GM23338 (cell line): ENCODE data around the gene ABCA1.

Source experiments
- CREB1 ChIP-seq: fragments of 250-450 bp; sonication (Bioruptor Pico); IDR thresholded peaks from 2 replicates; pipeline ENCODE4 v1.5.0; 2020; ENCODE audit warnings: low read depth, mild to moderate bottlenecking, moderate library complexity
- EZH2 ChIP-seq: fragments of 200-600 bp; sonication (generic); IDR thresholded peaks from one replicate; pipeline ENCODE4 v1.8.0; 2017; ENCODE audit warnings: antibody characterized with exemption, mild to moderate bottlenecking, low read depth; ENCODE audit not compliant: unreplicated experiment
- EZH2phosphoT487 ChIP-seq: fragments of 200-600 bp; sonication (generic); IDR thresholded peaks from one replicate; pipeline ENCODE4 v1.8.1; 2018; ENCODE audit warnings: antibody characterized with exemption; ENCODE audit not compliant: unreplicated experiment
- JUNB ChIP-seq: IDR thresholded peaks from one replicate; pipeline ENCODE4 v1.6.1; 2016; ENCODE audit warnings: antibody characterized with exemption; ENCODE audit not compliant: unreplicated experiment
- NANOG ChIP-seq: IDR thresholded peaks from 2 replicates; pipeline ENCODE4 v1.6.1; 2016; ENCODE audit warnings: antibody characterized with exemption, borderline replicate concordance
- POLR2AphosphoS5 ChIP-seq: IDR thresholded peaks from 2 replicates; pipeline ENCODE4 v1.6.1; 2016; ENCODE audit warnings: antibody characterized with exemption, low read depth
- STAT1 ChIP-seq: IDR thresholded peaks from one replicate; pipeline ENCODE4 v1.6.1; 2016; ENCODE audit warnings: antibody characterized with exemption; ENCODE audit not compliant: unreplicated experiment
- ZNF114 ChIP-seq: fragments of 250-450 bp; sonication (Bioruptor Pico); IDR thresholded peaks from 2 replicates; pipeline ENCODE4 v1.5.0; 2020; ENCODE audit warnings: mild to moderate bottlenecking, moderate library complexity
- ZNF331 ChIP-seq: fragments of 250-450 bp; sonication (Bioruptor Pico); IDR thresholded peaks from 2 replicates; pipeline ENCODE4 v1.5.0; 2020; ENCODE audit warnings: low read depth, mild to moderate bottlenecking, moderate library complexity
- TF ChIP-seq, protein P1 (sequence below), 2 experiments: fragments of 200-600 bp in 1 of 2; sonication (generic) in 1 of 2; conservative IDR thresholded peaks; 2 replicates each; pipeline versions ENCODE4 v1.5.1 to v1.6.1; 2016 to 2017; ENCODE audit warnings: antibody characterized with exemption in 2 of 2, low read depth in 2 of 2, mild to moderate bottlenecking in 2 of 2, moderate library complexity in 1 of 2
- TF ChIP-seq, protein P2 (sequence below): IDR thresholded peaks from one replicate; pipeline ENCODE4 v1.6.1; 2018; ENCODE audit warnings: antibody characterized with exemption; ENCODE audit not compliant: unreplicated experiment
- TF ChIP-seq, protein P3 (sequence below): IDR thresholded peaks from 2 replicates; pipeline ENCODE4 v1.6.1; 2016; ENCODE audit warnings: antibody characterized with exemption
- TF ChIP-seq, protein P4 (sequence below): fragments of 250-450 bp; sonication (Bioruptor Pico); IDR thresholded peaks from 2 replicates; pipeline ENCODE4 v1.5.0; 2020; ENCODE audit warnings: mild to moderate bottlenecking, moderate library complexity

DNA sequence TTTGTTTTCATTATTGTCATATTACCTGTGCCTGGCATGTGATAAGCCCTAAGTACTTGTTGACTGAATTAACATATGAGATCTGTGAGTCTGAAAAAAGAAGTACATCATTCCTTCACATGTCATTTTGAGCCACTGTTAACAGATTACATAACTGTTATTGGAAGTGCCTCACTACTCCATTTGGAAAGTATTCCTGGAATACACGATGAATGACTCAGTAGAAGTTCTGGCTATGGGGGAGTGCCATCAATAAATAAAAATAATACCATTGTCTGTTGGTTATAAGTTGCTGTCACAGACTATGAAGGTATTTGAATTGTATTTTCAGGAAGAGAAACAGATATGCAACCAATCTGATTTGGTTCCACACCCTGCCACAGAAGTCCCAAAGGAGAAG lies 151.2 kb downstream of the ABCA1 start:
- TF ChIP-seq, protein P1, sequence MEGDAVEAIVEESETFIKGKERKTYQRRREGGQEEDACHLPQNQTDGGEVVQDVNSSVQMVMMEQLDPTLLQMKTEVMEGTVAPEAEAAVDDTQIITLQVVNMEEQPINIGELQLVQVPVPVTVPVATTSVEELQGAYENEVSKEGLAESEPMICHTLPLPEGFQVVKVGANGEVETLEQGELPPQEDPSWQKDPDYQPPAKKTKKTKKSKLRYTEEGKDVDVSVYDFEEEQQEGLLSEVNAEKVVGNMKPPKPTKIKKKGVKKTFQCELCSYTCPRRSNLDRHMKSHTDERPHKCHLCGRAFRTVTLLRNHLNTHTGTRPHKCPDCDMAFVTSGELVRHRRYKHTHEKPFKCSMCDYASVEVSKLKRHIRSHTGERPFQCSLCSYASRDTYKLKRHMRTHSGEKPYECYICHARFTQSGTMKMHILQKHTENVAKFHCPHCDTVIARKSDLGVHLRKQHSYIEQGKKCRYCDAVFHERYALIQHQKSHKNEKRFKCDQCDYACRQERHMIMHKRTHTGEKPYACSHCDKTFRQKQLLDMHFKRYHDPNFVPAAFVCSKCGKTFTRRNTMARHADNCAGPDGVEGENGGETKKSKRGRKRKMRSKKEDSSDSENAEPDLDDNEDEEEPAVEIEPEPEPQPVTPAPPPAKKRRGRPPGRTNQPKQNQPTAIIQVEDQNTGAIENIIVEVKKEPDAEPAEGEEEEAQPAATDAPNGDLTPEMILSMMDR (conservative IDR thresholded peaks at IDR 0.05; ENCODE audit: low read depth in 2 of 2): no peak
- TF ChIP-seq JUNB (no peak), NANOG (no peak), EZH2 (no peak), POLR2AphosphoS5 (no peak), EZH2phosphoT487 (no peak), ZNF331 (CRISPR knock-in tag) (no peak), STAT1 (no peak), ZNF114 (CRISPR knock-in tag) (no peak), CREB1 (CRISPR knock-in tag) (no peak)
- TF ChIP-seq, protein P2, sequence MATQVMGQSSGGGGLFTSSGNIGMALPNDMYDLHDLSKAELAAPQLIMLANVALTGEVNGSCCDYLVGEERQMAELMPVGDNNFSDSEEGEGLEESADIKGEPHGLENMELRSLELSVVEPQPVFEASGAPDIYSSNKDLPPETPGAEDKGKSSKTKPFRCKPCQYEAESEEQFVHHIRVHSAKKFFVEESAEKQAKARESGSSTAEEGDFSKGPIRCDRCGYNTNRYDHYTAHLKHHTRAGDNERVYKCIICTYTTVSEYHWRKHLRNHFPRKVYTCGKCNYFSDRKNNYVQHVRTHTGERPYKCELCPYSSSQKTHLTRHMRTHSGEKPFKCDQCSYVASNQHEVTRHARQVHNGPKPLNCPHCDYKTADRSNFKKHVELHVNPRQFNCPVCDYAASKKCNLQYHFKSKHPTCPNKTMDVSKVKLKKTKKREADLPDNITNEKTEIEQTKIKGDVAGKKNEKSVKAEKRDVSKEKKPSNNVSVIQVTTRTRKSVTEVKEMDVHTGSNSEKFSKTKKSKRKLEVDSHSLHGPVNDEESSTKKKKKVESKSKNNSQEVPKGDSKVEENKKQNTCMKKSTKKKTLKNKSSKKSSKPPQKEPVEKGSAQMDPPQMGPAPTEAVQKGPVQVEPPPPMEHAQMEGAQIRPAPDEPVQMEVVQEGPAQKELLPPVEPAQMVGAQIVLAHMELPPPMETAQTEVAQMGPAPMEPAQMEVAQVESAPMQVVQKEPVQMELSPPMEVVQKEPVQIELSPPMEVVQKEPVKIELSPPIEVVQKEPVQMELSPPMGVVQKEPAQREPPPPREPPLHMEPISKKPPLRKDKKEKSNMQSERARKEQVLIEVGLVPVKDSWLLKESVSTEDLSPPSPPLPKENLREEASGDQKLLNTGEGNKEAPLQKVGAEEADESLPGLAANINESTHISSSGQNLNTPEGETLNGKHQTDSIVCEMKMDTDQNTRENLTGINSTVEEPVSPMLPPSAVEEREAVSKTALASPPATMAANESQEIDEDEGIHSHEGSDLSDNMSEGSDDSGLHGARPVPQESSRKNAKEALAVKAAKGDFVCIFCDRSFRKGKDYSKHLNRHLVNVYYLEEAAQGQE: no peak
- TF ChIP-seq, protein P3, sequence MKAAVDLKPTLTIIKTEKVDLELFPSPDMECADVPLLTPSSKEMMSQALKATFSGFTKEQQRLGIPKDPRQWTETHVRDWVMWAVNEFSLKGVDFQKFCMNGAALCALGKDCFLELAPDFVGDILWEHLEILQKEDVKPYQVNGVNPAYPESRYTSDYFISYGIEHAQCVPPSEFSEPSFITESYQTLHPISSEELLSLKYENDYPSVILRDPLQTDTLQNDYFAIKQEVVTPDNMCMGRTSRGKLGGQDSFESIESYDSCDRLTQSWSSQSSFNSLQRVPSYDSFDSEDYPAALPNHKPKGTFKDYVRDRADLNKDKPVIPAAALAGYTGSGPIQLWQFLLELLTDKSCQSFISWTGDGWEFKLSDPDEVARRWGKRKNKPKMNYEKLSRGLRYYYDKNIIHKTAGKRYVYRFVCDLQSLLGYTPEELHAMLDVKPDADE: no peak
- TF ChIP-seq, protein P4, sequence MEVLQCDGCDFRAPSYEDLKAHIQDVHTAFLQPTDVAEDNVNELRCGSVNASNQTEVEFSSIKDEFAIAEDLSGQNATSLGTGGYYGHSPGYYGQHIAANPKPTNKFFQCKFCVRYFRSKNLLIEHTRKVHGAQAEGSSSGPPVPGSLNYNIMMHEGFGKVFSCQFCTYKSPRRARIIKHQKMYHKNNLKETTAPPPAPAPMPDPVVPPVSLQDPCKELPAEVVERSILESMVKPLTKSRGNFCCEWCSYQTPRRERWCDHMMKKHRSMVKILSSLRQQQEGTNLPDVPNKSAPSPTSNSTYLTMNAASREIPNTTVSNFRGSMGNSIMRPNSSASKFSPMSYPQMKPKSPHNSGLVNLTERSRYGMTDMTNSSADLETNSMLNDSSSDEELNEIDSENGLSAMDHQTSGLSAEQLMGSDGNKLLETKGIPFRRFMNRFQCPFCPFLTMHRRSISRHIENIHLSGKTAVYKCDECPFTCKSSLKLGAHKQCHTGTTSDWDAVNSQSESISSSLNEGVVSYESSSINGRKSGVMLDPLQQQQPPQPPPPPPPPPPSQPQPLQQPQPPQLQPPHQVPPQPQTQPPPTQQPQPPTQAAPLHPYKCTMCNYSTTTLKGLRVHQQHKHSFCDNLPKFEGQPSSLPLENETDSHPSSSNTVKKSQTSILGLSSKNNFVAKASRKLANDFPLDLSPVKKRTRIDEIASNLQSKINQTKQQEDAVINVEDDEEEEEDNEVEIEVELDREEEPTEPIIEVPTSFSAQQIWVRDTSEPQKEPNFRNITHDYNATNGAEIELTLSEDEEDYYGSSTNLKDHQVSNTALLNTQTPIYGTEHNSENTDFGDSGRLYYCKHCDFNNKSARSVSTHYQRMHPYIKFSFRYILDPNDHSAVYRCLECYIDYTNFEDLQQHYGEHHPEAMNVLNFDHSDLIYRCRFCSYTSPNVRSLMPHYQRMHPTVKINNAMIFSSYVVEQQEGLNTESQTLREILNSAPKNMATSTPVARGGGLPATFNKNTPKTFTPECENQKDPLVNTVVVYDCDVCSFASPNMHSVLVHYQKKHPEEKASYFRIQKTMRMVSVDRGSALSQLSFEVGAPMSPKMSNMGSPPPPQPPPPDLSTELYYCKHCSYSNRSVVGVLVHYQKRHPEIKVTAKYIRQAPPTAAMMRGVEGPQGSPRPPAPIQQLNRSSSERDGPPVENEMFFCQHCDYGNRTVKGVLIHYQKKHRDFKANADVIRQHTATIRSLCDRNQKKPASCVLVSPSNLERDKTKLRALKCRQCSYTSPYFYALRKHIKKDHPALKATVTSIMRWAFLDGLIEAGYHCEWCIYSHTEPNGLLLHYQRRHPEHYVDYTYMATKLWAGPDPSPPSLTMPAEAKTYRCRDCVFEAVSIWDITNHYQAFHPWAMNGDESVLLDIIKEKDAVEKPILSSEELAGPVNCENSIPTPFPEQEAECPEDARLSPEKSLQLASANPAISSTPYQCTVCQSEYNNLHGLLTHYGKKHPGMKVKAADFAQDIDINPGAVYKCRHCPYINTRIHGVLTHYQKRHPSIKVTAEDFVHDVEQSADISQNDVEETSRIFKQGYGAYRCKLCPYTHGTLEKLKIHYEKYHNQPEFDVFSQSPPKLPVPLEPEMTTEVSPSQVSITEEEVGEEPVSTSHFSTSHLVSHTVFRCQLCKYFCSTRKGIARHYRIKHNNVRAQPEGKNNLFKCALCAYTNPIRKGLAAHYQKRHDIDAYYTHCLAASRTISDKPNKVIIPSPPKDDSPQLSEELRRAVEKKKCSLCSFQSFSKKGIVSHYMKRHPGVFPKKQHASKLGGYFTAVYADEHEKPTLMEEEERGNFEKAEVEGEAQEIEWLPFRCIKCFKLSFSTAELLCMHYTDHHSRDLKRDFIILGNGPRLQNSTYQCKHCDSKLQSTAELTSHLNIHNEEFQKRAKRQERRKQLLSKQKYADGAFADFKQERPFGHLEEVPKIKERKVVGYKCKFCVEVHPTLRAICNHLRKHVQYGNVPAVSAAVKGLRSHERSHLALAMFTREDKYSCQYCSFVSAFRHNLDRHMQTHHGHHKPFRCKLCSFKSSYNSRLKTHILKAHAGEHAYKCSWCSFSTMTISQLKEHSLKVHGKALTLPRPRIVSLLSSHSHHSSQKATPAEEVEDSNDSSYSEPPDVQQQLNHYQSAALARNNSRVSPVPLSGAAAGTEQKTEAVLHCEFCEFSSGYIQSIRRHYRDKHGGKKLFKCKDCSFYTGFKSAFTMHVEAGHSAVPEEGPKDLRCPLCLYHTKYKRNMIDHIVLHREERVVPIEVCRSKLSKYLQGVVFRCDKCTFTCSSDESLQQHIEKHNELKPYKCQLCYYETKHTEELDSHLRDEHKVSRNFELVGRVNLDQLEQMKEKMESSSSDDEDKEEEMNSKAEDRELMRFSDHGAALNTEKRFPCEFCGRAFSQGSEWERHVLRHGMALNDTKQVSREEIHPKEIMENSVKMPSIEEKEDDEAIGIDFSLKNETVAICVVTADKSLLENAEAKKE (CRISPR knock-in tag): no peak
